ENCODE data around the gene MUC5AC.
"Not testable (repeated sequence)": the region's sequence is repeated elsewhere in the genome, so short reads cannot be mapped to it uniquely, and the experiment has no call there.

Gene MUC5AC

DNA sequence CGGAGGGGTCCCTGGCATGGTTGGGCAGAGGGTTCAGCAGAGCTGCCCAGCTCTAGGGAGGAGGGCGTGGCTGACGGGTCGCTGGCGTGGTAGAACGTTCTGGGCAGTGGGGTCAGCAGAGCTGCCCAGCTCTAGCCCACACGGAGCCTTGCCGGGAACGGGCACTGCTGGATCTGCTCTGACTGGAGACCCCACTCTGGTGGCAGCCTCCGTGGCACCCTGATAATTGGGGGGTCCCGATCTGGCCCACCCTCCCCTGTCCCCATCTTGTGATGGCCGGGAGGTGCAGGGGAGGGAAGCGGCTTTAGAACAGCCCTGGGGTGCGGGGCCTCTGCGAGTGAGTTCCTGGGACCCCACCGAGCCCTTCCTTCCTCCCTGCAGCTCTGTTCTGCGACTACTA lies 21.9 kb downstream of the MUC5AC start:
- no peak for FAIRE-seq

DNA sequence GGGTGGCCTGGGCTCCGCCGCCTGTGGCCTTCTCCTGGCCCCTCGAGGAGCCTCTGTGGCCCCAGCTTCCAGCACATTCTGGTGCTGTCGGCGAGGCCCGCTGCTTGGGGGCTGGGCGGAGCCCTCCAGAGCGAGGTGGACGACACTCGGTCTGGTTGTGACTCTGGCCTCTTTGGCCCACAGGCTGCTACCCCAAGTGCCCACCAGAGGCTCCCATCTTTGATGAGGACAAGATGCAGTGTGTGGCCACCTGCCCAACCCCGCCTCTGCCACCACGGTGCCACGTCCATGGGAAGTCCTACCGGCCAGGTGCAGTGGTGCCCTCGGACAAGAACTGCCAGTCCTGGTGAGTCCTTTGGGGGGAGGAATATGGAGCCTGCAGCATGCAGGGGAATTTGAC lies 22.4 kb downstream of the MUC5AC start:
- FAIRE-seq = no peak

DNA sequence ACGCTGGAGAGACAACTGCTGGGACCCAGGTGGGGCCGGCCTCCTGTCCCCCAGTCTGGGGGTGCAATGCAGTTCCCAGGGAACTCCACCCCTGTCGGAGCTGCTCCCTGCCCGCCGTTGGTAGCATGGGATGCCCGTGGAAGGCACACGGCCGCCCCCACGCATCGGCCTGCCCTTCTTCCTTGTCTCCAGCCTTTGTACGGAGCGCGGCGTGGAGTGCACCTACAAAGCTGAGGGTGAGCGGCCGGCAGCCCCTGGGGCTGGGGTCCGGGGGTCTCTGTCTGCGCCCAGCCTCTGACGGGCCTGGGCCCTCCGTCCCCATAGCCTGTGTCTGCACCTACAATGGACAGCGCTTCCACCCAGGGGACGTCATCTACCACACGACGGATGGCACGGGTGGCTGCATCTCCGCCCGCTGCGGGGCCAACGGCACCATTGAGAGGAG lies 23.2 kb downstream of the MUC5AC start:
- FAIRE-seq = no peak

DNA sequence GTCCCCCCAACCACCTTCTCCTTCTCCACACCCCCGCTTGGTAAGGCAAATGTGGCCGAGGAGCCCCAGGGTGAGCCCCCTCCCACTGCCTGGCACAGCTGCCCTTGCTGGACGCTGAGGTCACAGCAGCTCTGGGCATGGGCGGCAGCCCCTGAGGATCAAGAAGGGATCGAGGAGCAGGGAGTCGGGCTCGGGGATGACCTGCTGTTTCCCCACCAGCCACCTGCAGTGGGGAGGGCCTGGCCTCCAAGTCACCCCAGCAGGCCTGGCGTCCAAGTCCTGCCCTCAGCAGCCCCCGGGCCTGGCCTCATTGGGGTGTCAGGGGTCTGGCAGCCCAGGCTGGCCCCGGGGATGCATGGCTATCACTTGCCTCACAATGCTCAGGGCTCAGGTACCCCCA lies 23.7 kb downstream of the MUC5AC start:
- FAIRE-seq = no peak

DNA sequence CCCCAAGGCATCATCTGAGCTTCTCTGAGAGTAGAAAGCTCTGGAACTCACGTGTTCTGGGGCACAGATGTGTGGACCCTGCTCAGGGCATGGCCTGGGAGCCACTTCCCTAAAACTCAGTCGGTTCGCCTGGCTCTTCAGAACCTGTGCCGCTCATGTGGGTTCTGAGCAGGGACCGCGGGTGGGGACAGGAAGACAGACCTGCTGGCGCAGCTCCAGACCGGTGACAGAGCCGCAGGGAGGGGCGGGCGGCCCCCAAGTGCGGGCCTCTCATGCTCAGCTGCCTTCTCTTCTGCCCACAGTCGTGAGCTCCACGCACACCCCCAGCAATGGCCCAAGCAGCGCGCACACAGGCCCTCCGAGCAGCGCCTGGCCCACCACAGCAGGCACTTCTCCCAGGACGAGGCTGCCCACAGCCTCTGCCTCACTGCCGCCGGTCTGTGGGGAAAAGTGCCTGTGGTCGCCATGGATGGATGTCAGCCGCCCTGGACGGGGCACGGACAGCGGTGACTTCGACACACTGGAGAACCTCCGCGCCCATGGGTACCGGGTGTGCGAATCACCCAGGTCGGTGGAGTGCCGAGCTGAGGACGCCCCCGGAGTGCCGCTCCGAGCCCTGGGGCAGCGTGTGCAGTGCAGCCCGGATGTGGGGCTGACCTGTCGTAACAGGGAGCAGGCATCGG lies 24.2 kb downstream of the MUC5AC start:
- no peak for FAIRE-seq

DNA sequence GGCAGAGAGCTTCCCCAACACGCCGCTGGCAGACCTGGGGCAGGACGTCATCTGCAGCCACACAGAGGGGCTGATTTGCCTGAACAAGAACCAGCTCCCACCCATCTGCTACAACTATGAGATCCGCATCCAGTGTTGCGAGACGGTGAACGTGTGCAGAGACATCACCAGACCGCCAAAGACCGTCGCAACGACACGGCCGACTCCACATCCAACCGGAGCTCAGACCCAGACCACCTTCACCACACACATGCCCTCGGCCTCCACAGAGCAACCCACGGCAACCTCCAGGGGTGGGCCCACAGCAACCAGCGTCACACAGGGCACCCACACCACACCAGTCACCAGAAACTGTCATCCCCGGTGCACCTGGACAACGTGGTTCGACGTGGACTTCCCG lies 26.4 kb downstream of the MUC5AC start:
- FAIRE-seq = not testable (repeated sequence)

DNA sequence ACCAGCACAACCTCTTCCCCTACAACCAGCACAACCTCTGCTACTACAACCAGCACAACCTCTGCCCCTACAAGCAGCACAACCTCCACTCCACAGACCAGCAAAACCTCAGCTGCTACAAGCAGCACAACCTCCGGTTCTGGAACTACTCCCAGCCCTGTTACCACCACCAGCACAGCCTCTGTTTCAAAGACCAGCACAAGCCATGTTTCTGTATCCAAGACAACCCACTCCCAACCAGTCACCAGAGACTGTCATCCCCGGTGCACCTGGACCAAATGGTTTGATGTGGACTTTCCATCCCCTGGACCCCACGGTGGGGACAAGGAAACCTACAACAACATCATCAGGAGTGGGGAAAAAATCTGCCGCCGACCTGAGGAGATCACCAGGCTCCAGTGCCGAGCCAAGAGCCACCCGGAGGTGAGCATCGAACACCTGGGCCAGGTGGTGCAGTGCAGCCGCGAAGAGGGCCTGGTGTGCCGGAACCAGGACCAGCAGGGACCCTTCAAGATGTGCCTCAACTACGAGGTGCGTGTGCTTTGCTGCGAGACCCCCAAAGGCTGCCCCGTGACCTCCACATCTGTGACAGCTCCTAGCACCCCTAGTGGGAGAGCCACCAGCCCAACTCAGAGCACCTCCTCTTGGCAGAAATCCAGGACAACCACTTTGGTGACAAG lies 30.8 kb downstream of the MUC5AC start:
- FAIRE-seq = not testable (repeated sequence)

DNA sequence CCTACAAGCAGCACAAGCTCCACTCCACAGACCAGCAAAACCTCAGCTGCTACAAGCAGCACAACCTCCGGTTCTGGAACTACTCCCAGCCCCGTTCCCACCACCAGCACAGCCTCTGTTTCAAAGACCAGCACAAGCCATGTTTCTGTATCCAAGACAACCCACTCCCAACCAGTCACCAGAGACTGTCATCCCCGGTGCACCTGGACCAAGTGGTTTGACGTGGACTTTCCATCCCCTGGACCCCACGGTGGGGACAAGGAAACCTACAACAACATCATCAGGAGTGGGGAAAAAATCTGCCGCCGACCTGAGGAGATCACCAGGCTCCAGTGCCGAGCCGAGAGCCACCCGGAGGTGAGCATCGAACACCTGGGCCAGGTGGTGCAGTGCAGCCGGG lies 32.1 kb downstream of the MUC5AC start:
- not testable (repeated sequence) for FAIRE-seq

DNA sequence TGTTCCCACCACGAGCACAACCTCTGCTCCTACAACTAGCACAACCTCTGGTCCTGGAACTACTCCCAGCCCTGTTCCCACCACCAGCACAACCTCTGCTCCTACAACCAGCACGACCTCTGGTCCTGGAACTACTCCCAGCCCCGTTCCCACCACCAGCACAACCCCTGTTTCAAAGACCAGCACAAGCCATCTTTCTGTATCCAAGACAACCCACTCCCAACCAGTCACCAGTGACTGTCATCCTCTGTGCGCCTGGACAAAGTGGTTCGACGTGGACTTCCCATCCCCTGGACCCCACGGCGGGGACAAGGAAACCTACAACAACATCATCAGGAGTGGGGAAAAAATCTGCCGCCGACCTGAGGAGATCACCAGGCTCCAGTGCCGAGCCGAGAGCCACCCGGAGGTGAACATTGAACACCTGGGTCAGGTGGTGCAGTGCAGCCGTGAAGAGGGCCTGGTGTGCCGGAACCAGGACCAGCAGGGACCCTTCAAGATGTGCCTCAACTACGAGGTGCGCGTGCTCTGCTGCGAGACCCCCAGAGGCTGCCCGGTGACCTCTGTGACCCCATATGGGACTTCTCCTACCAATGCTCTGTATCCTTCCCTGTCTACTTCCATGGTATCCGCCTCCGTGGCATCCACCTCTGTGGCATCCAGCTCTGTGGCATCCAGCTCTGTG lies 34.2 kb downstream of the MUC5AC start:
- not testable (repeated sequence) for FAIRE-seq

DNA sequence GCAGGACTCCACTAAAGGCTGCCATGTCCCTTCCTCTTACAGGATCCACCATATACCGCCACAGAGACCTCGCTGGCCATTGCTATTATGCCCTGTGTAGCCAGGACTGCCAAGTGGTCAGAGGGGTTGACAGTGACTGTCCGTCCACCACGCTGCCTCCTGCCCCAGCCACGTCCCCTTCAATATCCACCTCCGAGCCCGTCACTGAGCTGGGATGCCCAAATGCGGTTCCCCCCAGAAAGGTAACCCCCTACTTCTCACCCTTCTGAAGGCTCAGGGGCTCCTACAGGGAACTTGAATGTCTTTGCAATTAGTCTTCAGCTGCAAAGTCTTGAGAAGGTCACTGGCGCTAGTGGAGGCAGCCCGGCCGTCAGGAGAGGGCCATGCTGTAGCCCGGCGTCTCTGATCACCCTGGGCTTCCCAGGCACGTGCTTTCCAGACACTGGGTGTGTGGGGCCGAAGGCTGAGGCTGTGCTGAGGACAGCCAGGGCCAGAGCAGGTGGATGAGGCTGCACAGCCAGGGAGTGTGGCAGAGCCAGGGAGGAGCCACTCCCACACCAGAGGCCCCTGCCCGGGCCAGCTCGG lies 35.1 kb downstream of the MUC5AC start:
- FAIRE-seq = no peak

DNA sequence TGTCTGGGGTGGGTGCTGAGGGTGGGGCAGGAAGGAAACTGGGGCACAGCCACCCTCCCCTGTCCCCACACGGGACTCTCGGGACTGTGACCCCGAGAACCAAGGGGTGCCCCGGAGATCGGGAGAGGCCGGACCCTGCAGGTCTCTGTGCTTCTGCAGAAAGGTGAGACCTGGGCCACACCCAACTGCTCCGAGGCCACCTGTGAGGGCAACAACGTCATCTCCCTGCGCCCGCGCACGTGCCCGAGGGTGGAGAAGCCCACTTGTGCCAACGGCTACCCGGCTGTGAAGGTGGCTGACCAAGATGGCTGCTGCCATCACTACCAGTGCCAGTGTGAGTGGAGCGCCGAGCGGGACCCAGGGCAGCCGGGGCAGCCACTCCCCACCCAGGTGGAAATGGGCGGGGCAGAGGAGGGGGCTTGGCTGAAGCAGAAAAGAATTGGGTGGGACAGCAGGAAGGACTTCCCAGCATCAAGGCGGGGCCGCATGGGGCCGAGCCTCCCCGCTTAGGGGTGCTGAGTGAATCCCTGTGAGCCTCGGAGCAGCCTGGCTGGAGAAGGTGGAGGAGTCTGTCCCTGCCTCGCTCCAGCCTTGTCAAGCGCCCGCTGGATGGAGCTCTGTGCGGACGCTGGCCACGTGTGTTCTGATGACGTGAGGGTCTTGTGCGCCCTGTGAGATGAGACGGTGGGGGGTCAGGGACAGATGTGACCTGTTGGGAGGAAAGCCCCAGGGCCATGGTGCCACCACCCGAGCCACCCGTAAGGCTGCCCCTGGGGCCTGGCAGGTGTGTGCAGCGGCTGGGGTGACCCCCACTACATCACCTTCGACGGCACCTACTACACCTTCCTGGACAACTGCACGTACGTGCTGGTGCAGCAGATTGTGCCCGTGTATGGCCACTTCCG lies 35.8 kb downstream of the MUC5AC start:
- no peak for FAIRE-seq

DNA sequence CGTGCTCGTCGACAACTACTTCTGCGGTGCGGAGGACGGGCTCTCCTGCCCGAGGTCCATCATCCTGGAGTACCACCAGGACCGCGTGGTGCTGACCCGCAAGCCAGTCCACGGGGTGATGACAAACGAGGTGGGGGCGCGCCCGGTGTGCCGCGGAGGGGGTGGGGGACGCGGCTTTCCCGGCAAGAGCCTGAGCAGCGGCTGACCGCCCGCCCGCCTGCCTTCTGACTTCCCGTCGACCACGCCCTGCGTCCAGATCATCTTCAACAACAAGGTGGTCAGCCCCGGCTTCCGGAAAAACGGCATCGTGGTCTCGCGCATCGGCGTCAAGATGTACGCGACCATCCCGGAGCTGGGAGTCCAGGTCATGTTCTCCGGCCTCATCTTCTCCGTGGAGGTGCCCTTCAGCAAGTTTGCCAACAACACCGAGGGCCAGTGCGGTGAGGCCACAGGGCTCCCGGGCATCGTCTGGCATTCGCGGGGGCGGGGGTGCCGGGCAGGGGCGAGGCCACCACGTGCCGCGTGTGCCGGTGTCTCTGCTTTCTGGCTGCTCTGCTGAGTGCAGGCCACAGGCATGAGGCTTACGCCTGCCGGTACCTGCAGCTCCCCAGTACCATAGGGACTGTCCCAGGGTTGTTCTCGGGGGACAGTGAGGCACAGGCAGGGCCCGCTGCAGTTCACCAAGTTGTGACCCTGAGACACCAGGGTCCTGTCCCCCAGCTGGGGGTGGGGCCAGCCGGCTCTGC lies 36.7 kb downstream of the MUC5AC start:
- no peak for FAIRE-seq

DNA sequence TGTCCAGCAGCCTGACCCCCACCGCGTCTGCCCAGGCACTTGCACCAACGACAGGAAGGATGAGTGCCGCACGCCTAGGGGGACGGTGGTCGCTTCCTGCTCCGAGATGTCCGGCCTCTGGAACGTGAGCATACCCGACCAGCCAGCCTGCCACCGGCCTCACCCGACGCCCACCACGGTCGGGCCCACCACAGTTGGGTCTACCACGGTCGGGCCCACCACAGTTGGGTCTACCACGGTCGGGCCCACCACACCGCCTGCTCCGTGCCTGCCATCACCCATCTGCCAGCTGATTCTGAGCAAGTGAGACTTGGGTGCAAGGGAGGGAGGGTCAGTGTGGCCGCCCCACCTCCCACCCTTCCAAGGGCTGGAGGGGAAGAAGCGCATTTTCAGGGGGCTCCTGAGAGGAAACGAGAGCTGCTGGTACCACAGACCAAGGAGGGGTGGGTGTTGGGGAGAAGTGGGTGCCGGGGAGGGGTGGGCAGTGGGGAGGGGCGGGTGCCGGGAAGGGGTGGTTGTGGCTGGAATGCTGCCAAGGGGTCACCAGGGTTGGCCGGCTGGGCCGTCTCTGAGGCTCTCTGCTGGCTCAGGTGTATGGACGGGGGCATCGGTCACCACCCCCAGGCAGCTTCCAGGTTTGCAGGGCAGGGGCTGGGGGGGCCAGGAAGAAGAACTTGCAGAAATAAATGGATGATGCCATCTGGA lies 37.4 kb downstream of the MUC5AC start:
- no peak for FAIRE-seq

DNA sequence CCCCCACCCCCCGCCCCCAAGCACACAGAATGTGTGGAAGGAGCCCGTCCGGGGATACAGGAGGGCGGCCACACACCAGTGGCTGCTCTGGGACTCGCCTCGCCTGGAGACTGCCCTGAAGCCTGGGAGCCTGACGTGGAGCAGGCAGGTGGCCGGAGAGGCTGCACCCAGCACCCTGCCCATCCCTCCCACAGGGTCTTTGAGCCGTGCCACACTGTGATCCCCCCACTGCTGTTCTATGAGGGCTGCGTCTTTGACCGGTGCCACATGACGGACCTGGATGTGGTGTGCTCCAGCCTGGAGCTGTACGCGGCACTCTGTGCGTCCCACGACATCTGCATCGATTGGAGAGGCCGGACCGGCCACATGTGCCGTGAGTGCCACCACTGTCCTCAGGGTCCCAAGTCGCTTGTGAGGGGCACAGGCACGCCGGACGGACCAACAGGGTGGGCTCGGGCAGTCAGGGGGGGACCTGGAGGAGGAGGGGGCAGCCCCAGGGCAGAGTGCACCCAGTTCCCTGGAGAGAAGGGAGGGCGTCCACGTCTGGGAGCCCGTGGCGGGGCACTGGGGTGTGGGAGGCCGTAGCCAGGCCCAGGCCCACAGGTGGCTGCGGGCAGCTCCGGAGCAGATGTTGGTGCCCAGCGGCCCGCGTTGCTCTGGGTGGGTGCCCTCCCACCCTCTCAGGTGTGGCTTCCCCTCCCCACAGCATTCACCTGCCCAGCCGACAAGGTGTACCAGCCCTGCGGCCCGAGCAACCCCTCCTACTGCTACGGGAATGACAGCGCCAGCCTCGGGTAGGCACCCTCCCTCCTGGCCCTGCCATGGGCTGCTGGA lies 38.1 kb downstream of the MUC5AC start:
- FAIRE-seq = no peak

DNA sequence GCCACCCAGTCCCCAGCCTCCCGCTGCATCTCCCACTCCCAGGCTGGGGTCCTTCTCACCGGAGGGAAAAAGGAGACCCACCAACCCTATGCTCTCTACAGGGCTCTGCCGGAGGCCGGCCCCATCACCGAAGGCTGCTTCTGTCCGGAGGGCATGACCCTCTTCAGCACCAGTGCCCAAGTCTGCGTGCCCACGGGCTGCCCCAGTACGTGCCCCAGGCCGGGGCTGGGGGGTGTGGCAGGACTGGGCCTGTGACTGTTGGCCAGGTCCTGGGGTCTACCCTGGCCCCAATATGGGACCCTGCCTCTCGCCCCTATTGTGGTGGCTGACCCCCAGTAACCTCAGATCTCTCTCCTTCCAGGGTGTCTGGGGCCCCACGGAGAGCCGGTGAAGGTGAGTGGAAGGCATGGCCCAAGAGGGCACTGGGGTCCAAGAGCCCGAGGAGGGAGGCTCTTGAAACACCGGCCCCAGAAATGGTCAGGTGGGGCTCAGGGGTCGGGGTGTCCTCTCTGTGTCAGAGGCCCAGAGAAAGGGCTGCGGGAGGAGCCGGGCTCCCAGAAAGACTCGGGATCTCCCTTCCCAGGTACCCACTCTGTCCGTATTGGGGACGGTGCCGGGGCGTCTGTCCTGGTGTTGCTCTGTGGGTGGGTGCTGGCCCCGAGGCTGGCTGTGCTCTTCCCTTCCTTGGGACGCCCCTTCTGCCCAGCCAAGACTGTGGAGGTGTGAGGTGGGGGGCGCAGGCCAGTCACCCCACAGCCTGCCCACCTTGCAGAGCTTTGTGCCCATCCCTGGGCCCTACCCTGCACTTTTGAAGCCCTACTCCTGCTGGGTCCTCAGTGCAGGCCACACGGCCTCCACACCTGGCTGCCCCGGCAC lies 39.0 kb downstream of the MUC5AC start:
- FAIRE-seq = no peak

DNA sequence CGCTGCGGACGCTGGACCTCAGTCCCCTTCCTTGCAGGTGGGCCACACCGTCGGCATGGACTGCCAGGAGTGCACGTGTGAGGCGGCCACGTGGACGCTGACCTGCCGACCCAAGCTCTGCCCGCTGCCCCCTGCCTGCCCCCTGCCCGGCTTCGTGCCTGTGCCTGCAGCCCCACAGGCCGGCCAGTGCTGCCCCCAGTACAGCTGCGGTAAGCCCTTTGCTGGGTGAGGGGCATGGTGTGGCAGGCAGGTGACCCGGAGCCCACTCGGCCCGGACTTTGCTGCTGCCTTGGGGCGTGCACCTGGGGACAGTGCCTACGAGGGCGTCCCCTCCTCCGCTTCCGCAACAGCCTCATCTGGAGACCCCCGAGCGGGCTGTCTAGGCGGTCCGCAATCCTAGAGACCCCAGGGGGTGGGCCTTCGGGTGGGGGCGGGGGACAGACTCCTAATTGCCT lies 39.7 kb downstream of the MUC5AC start:
- no peak for FAIRE-seq

DNA sequence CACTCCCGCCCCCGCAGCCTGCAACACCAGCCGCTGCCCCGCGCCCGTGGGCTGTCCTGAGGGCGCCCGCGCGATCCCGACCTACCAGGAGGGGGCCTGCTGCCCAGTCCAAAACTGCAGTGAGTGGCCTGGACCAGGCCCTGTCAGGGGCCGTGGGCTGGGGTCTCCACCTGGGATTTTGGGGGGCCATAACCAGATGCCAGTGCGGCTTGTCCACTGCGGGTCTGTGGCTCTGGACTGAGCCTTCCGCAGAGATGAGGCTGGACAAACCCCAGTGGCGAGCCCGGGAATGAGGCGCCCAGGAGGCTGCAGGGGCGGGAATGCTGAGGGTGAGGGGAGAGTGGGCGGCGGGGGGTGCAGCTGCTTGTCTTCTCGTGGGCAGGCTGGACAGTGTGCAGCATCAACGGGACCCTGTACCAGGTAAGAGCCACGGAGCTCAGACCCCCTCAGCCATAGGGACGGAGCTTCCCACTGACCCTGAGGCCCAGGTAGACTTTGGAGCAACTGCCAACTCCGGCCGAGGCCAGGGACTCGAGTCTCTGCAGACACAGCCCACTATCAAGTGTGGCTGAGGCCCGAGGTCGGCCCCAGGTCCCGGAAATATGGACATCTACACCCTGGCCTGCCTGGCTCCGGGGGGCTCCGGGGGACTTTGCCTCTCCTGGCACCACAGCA lies 40.3 kb downstream of the MUC5AC start:
- FAIRE-seq = no peak

DNA sequence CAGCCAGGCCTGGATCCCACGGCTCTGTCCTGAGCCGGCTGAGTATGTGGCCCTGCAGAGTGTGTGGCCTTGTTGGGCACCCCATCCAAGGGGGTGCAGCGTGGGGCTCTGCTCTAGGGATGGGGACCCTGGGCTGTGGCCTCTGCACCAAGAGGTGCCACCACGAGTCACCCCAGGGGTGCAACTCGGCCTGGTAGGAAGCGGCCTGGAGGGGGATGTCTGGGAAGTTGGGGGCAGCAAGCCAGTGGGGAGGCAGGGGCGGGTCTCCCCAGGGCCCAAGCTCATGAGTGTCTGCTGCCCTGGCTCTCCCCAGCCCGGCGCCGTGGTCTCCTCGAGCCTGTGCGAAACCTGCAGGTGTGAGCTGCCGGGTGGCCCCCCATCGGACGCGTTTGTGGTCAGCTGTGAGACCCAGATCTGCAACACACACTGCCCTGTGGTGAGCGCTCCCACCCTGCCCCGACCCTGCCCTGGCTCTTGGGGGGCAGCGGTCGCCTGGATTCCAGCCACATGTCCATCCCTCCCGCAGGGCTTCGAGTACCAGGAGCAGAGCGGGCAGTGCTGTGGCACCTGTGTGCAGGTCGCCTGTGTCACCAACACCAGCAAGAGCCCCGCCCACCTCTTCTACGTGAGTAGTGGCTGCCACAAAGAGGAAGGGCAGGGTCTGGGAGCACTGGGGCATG lies 40.9 kb downstream of the MUC5AC start:
- FAIRE-seq = no peak
